Non-pigmented ciliary epithelial cell (primary cell): ENCODE results near the gene CST5.
"Not testable (repeated sequence)": the region's sequence is repeated elsewhere in the genome, so short reads cannot be mapped to it uniquely, and the experiment has no call there.

Source experiments
- DNase-seq: peaks from one replicate; pipeline ENCODE4 v3.0.0-alpha.2; 2010; ENCODE audit warnings: low read depth

The CST5 gene

GRCh38 chr20:23879328-23879798 is at the start of gene CST5:
CST5 (minus strand) TSS chr20:23879748; CDS start chr20:23879676, 72 bp downstream.
- DNase-seq, result no peak

- DNase-seq, result no peak
Observed at GRCh38 chr20:23928788-23929187, 49.2 kb upstream of the CST5 start.

- DNase-seq, result no peak
Observed at GRCh38 chr20:23928353-23928752, 48.8 kb upstream of the CST5 start.

GRCh38 chr20:23926944-23927872 is 47.7 kb upstream of the CST5 start:
- no peak for DNase-seq

GRCh38 chr20:23926526-23926880 is 47.0 kb upstream of the CST5 start:
- no peak for DNase-seq

GRCh38 chr20:23925789-23926525 is 46.4 kb upstream of the CST5 start:
- DNase-seq, result no peak

GRCh38 chr20:23924751-23925150 is 45.2 kb upstream of the CST5 start:
- no peak for DNase-seq

- no peak for DNase-seq
Observed at GRCh38 chr20:23923891-23924435, 44.4 kb upstream of the CST5 start.

- DNase-seq, result no peak
Observed at GRCh38 chr20:23923311-23923710, 43.8 kb upstream of the CST5 start.

GRCh38 chr20:23920408-23921325 is 41.1 kb upstream of the CST5 start:
- no peak for DNase-seq

GRCh38 chr20:23918896-23919295 is 39.3 kb upstream of the CST5 start:
- no peak for DNase-seq

GRCh38 chr20:23918101-23918862 is 38.7 kb upstream of the CST5 start:
- DNase-seq, result no peak

- DNase-seq, result no peak
Observed at GRCh38 chr20:23917024-23917725, 37.6 kb upstream of the CST5 start.

- DNase-seq, result no peak
Observed at GRCh38 chr20:23915844-23916243, 36.3 kb upstream of the CST5 start.

- not testable (repeated sequence) for DNase-seq
Observed at GRCh38 chr20:23914469-23914868, 34.9 kb upstream of the CST5 start.

- DNase-seq, result no peak
Observed at GRCh38 chr20:23910210-23910609, 30.7 kb upstream of the CST5 start.

- DNase-seq, result no peak
Observed at GRCh38 chr20:23909390-23909789, 29.8 kb upstream of the CST5 start.

GRCh38 chr20:23907579-23907978 is 28.0 kb upstream of the CST5 start:
- no peak for DNase-seq

- DNase-seq, result not testable (repeated sequence)
Observed at GRCh38 chr20:23902396-23902795, 22.8 kb upstream of the CST5 start.

- DNase-seq, result not testable (repeated sequence)
Observed at GRCh38 chr20:23890867-23891266, 11.3 kb upstream of the CST5 start.
